T-helper 1 cell treated with Interleukin-12 subunit alpha and Interleukin-12 subunit beta and Interleukin-4 antibody, amounts not matched to agents 30 μg/mL and 1 μg/mL, for 36 hours (primary cell): ENCODE measurements around the gene PKP3.
"Not testable (repeated sequence)": the region's sequence is repeated elsewhere in the genome, so short reads cannot be mapped to it uniquely, and the experiment has no call there.

Source experiments
- H3K27ac Mint-ChIP-seq: one replicate; pipeline ENCODE4 v1.8.0; 2021; ENCODE audit warnings: mild to moderate bottlenecking, mixed read lengths
- H3K27me3 Mint-ChIP-seq: one replicate; pipeline ENCODE4 v1.8.0; 2021; ENCODE audit warnings: low read depth, mixed read lengths
- H3K36me3 Mint-ChIP-seq: one replicate; pipeline ENCODE4 v1.8.0; 2021; ENCODE audit warnings: low read depth, mixed read lengths
- H3K4me1 Mint-ChIP-seq: one replicate; pipeline ENCODE4 v1.8.0; 2021; ENCODE audit warnings: low read depth, mixed read lengths
- H3K4me3 Mint-ChIP-seq: one replicate; pipeline ENCODE4 v1.8.0; 2021; ENCODE audit warnings: mild to moderate bottlenecking, moderate library complexity, mixed read lengths
- H3K9me3 Mint-ChIP-seq: one replicate; pipeline ENCODE4 v1.8.0; 2021; ENCODE audit warnings: mixed read lengths

PKP3 gene

GRCh38 chr11:393219-394033 lies 583 bp upstream of the PKP3 start:
- no peaks in the 10 kb centered on the region for H3K9me3 Mint-ChIP-seq
- H3K36me3 Mint-ChIP-seq: no peaks in the 10 kb centered on the region
- peaks cover under 1% of the 10 kb centered on the region for H3K27me3 Mint-ChIP-seq
- no peak overlapping the region for H3K4me3 Mint-ChIP-seq
- H3K4me1 Mint-ChIP-seq: no peaks in the 10 kb centered on the region
- H3K27ac Mint-ChIP-seq: no peak overlapping the region

GRCh38 chr11:394858-395655 lies 1.0 kb downstream of the PKP3 start:
- H3K27ac Mint-ChIP-seq: no peak overlapping the region
- no peaks in the 10 kb centered on the region for H3K9me3 Mint-ChIP-seq
- H3K4me1 Mint-ChIP-seq: no peaks in the 10 kb centered on the region
- H3K4me3 Mint-ChIP-seq: no peak overlapping the region
- H3K27me3 Mint-ChIP-seq: peaks cover 6% of the 10 kb centered on the region
- no peaks in the 10 kb centered on the region for H3K36me3 Mint-ChIP-seq

DNA sequence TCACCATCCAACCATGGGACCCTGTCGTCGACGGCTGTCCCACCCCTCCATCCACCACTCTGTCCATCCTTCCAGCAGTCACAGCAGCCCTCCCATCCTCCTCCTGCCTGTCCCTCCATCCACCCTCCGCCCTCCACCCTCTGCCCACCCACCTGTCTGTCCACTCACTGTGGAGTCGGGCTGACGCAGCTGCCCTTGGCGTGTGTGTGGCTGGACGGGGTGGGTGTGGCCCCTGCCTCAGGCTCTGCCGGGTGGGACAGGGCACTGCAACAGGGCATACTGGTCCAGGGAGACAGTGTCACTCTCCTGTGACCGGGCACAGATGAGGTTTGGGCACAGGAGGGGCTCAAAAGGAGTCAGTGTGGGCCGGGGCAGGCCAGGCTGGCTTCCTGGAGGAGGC lies 1.9 kb downstream of the PKP3 start:
- Mint-ChIP-seq H3K4me3 (no peak overlapping the region), H3K4me1 (no peaks in the 10 kb centered on the region), H3K27me3 (peaks cover 6% of the 10 kb centered on the region), H3K9me3 (no peaks in the 10 kb centered on the region), H3K27ac (no peak overlapping the region), H3K36me3 (no peaks in the 10 kb centered on the region)

GRCh38 chr11:396511-396947 lies 2.5 kb downstream of the PKP3 start:
- Mint-ChIP-seq H3K27ac (no peak overlapping the region), H3K36me3 (no peaks in the 10 kb centered on the region), H3K4me1 (no peaks in the 10 kb centered on the region), H3K9me3 (no peaks in the 10 kb centered on the region), H3K4me3 (no peak overlapping the region), H3K27me3 (peaks cover 6% of the 10 kb centered on the region)

GRCh38 chr11:396948-397548 lies 3.0 kb downstream of the PKP3 start:
- Mint-ChIP-seq H3K27me3 (peaks cover 6% of the 10 kb centered on the region), H3K27ac (no peak overlapping the region), H3K36me3 (no peaks in the 10 kb centered on the region), H3K4me1 (no peaks in the 10 kb centered on the region), H3K4me3 (no peak overlapping the region), H3K9me3 (no peaks in the 10 kb centered on the region)

GRCh38 chr11:398826-399225 lies 4.8 kb downstream of the PKP3 start:
- no peaks in the 10 kb centered on the region for H3K36me3 Mint-ChIP-seq
- peaks cover 6% of the 10 kb centered on the region for H3K27me3 Mint-ChIP-seq
- H3K4me1 Mint-ChIP-seq: no peaks in the 10 kb centered on the region
- H3K9me3 Mint-ChIP-seq: no peaks in the 10 kb centered on the region
- no peak overlapping the region for H3K4me3 Mint-ChIP-seq
- no peak overlapping the region for H3K27ac Mint-ChIP-seq

DNA sequence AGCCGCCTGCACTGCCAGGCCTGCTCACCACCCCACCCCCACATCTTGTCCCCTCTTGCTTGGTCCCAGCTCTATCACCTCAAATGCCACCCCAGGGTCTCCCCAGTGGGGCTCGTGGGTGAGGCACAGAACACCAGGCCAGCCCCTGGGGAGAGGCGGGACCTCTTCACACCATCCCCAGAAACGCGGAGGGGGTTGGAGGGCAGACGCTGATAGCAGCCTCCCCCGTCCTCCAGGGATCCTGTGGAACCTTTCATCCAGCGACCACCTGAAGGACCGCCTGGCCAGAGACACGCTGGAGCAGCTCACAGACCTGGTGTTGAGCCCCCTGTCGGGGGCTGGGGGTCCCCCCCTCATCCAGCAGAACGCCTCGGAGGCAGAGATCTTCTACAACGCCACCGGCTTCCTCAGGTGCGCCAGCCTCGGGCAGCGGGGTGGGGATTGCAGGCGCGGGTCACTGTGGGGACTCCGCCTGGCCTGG lies 5.8 kb downstream of the PKP3 start:
- no peak overlapping the region for H3K27ac Mint-ChIP-seq

GRCh38 chr11:400241-400689 lies 6.3 kb downstream of the PKP3 start:
- peaks cover under 1% of the 10 kb centered on the region for H3K36me3 Mint-ChIP-seq
- H3K4me3 Mint-ChIP-seq: no peak overlapping the region
- peaks cover 6% of the 10 kb centered on the region for H3K27me3 Mint-ChIP-seq
- H3K9me3 Mint-ChIP-seq: no peaks in the 10 kb centered on the region
- peaks cover under 1% of the 10 kb centered on the region for H3K4me1 Mint-ChIP-seq
- no peak overlapping the region for H3K27ac Mint-ChIP-seq

More for the DNA sequence above, 5.8 kb downstream of the PKP3 start:
- Mint-ChIP-seq H3K9me3 (no peaks in the 10 kb centered on the region), H3K4me3 (no peak overlapping the region), H3K27me3 (peaks cover 6% of the 10 kb centered on the region), H3K4me1 (no peaks in the 10 kb centered on the region), H3K36me3 (no peaks in the 10 kb centered on the region)

GRCh38 chr11:401196-401595 lies 7.2 kb downstream of the PKP3 start:
- not testable (repeated sequence) for H3K27ac Mint-ChIP-seq, H3K4me3 Mint-ChIP-seq, H3K27me3 Mint-ChIP-seq, H3K4me1 Mint-ChIP-seq, H3K9me3 Mint-ChIP-seq, H3K36me3 Mint-ChIP-seq

- Mint-ChIP-seq H3K27ac (no peak overlapping the region), H3K9me3 (no peaks in the 10 kb centered on the region), H3K4me1 (peaks cover 2% of the 10 kb centered on the region), H3K36me3 (peaks cover 2% of the 10 kb centered on the region), H3K27me3 (peaks cover 6% of the 10 kb centered on the region), H3K4me3 (no peak overlapping the region)
These were observed 9.2 kb downstream of the PKP3 start for GRCh38 chr11:403021-403760.

- Mint-ChIP-seq H3K4me1 (peaks cover 2% of the 10 kb centered on the region), H3K4me3 (no peak overlapping the region), H3K27ac (peak overlapping the region; percentile 52), H3K9me3 (no peaks in the 10 kb centered on the region), H3K27me3 (peaks cover 6% of the 10 kb centered on the region), H3K36me3 (peaks cover 2% of the 10 kb centered on the region)
These were observed 9.9 kb downstream of the PKP3 start for GRCh38 chr11:403761-404431.

DNA sequence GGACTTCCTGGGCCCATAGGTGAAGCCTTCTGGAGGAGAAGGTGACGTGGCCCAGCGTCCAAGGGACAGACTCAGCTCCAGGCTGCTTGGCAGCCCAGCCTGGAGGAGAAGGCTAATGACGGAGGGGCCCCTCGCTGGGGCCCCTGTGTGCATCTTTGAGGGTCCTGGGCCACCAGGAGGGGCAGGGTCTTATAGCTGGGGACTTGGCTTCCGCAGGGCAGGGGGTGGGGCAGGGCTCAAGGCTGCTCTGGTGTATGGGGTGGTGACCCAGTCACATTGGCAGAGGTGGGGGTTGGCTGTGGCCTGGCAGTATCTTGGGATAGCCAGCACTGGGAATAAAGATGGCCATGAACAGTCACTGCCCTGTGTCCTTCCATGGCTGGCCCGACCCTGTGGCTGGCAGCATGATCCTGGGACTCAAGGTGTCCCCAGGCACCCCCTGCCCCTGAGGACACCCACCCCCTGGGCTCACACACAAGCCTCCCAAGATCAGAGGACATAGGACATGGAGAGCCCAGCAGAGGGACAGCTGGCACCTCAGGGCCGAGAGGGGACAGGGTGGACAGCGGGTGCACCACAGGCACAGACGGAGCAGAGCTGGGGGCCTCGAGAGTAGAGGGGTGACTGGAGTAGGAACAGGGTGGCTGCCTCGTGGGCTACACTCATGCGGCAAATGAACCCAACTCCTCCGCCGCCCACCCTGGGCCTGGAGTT lies 10.7 kb downstream of the PKP3 start:
- no peak overlapping the region for H3K4me3 Mint-ChIP-seq
- H3K4me1 Mint-ChIP-seq: peaks cover 3% of the 10 kb centered on the region
- H3K27ac Mint-ChIP-seq: peak overlapping the region; percentile 52
- no peaks in the 10 kb centered on the region for H3K9me3 Mint-ChIP-seq
- H3K36me3 Mint-ChIP-seq: peaks cover 2% of the 10 kb centered on the region
- H3K27me3 Mint-ChIP-seq: peaks cover 2% of the 10 kb centered on the region

DNA sequence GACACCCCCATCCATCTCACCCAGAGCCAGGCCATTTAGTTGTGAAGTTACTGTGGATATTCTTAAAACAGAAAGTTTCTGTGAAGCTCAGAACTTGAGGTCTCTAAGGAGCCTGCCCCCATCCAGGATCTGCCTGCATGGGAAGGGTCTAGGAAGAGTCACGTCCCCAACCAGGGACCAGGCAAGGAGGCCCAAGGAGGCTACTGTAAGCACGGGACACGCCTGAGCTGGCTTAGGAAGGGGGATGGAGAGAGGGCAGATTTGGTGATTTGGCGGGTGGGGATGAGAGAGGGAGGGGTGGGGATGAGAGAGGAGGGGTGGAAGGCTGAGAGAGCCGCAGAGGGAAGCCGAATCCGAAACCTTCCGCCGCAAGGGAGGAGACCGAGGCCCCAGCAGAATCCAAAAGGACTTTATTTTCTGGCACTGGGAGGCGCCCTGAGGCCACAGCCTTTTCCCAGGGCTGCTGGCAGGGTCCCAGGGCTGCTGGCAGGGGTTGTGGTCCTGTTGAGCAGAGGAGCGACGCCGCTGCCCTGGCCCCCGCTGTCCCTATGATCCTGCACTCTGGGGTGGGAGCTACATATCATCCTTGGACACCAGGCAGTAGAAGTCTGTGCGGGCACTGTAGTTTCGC lies 11.4 kb downstream of the PKP3 start:
- peak overlapping the region; percentile 62 for H3K4me3 Mint-ChIP-seq
- no peaks in the 10 kb centered on the region for H3K9me3 Mint-ChIP-seq
- H3K4me1 Mint-ChIP-seq: peaks cover 5% of the 10 kb centered on the region
- H3K36me3 Mint-ChIP-seq: peaks cover 2% of the 10 kb centered on the region
- peak overlapping the region; percentile 73 for H3K27ac Mint-ChIP-seq
- no peaks in the 10 kb centered on the region for H3K27me3 Mint-ChIP-seq
